Loucy (cell line): Measurements from ENCODE around the gene KDM4C.

Source experiments
- H2AFZ ChIP-seq: fragments of 200-600 bp; sonication (generic); 2 replicates; pipeline ENCODE4 v1.6.0; 2016; ENCODE audit warnings: antibody characterized with exemption, mild to moderate bottlenecking, low read length, moderate library complexity
- H3F3A ChIP-seq: fragments of 200-600 bp; 2 replicates; pipeline ENCODE4 v1.6.0; 2016; ENCODE audit warnings: antibody characterized with exemption, low read depth, mild to moderate bottlenecking
- H3K27me3 ChIP-seq: fragments of 200-600 bp; sonication (generic); 2 replicates; pipeline ENCODE4 v1.6.1; 2014; ENCODE audit warnings: low read length, mild to moderate bottlenecking; ENCODE audit not compliant: insufficient read depth, poor library complexity, severe bottlenecking
- H3K36me3 ChIP-seq: fragments of 200-600 bp; sonication (generic); 2 replicates; pipeline ENCODE4 v1.6.1; 2016; ENCODE audit warnings: low read length; ENCODE audit not compliant: insufficient read depth
- H3K4me1 ChIP-seq: fragments of 200-600 bp; sonication (generic); 2 replicates; pipeline ENCODE4 v1.5.1; 2014; ENCODE audit warnings: low read length, mild to moderate bottlenecking; ENCODE audit not compliant: insufficient read depth, poor library complexity, severe bottlenecking
- H3K4me2 ChIP-seq: fragments of 200-600 bp; sonication (generic); 2 replicates; pipeline ENCODE4 v1.6.0; 2014; ENCODE audit warnings: antibody characterized with exemption, low read length, low read depth, mild to moderate bottlenecking; ENCODE audit not compliant: poor library complexity, severe bottlenecking
- H3K4me3 ChIP-seq: fragments of 200-600 bp; sonication (generic); 2 replicates; pipeline ENCODE4 v1.5.1; 2014; ENCODE audit warnings: low read length, mild to moderate bottlenecking, mixed read lengths; ENCODE audit not compliant: poor library complexity, severe bottlenecking
- H3K79me2 ChIP-seq: fragments of 200-600 bp; sonication (generic); 2 replicates; pipeline ENCODE4 v1.6.1; 2014; ENCODE audit warnings: low read length; ENCODE audit not compliant: insufficient read depth
- H3K9ac ChIP-seq: fragments of 200-600 bp; sonication (generic); 2 replicates; pipeline ENCODE4 v1.6.0; 2014; ENCODE audit warnings: mild to moderate bottlenecking, low read depth, low read length, moderate library complexity; ENCODE audit not compliant: poor library complexity, severe bottlenecking
- H3K9me2 ChIP-seq: fragments of 200-600 bp; sonication (generic); replicated peaks from 2 replicates; pipeline ENCODE4 v1.6.1; 2016; ENCODE audit warnings: low read depth, low read length, mixed read lengths
- H3K9me3 ChIP-seq: fragments of 200-600 bp; sonication (generic); 2 replicates; pipeline ENCODE4 v1.6.1; 2014; ENCODE audit warnings: mild to moderate bottlenecking, antibody characterized with exemption, low read length, low read depth; ENCODE audit not compliant: insufficient read depth
- H4K20me1 ChIP-seq: fragments of 200-600 bp; sonication (generic); 2 replicates; pipeline ENCODE4 v1.6.0; 2014; ENCODE audit warnings: antibody characterized with exemption, low read length, mild to moderate bottlenecking; ENCODE audit not compliant: insufficient read depth, poor library complexity, severe bottlenecking
- CTCF ChIP-seq: fragments of 200-600 bp; sonication (generic); conservative IDR thresholded peaks from 2 replicates; pipeline ENCODE4 v1.5.1; 2014; ENCODE audit warnings: mild to moderate bottlenecking, antibody characterized with exemption, low read length
- EZH2phosphoT487 ChIP-seq: fragments of 200-600 bp; IDR thresholded peaks from 2 replicates; pipeline ENCODE4 v1.6.1; 2018; ENCODE audit warnings: antibody characterized with exemption, mild to moderate bottlenecking, moderate library complexity, borderline replicate concordance

The KDM4C gene

GRCh38 chr9:6969805-6970204, 212.0 kb downstream of the KDM4C start:
- no peaks in the 10 kb centered on the region for H3K9me2 ChIP-seq
- H3K4me1 ChIP-seq = peaks cover 17% of the 10 kb centered on the region
- H3K9ac ChIP-seq = no peak overlapping the region
- H3K9me3 ChIP-seq = no peaks in the 10 kb centered on the region
- no peak overlapping the region for H3K4me2 ChIP-seq
- no peaks in the 10 kb centered on the region for H3K79me2 ChIP-seq
- peaks cover 5% of the 10 kb centered on the region for H4K20me1 ChIP-seq
- H3K4me3 ChIP-seq = no peak overlapping the region
- TF ChIP-seq CTCF (no peak), EZH2phosphoT487 (no peak)
- no peaks in the 10 kb centered on the region for H3K27me3 ChIP-seq
- H3F3A ChIP-seq = no peaks in the 10 kb centered on the region
- H3K36me3 ChIP-seq = no peaks in the 10 kb centered on the region
- H2AFZ ChIP-seq = no peak overlapping the region

- Histone ChIP-seq H3K9ac (no peak overlapping the region), H3K36me3 (no peaks in the 10 kb centered on the region), H3K79me2 (no peaks in the 10 kb centered on the region), H3K9me3 (no peaks in the 10 kb centered on the region), H3K4me3 (no peak overlapping the region), H3K9me2 (no peaks in the 10 kb centered on the region), H3K4me1 (peaks cover 15% of the 10 kb centered on the region), H3F3A (no peaks in the 10 kb centered on the region), H3K27me3 (no peaks in the 10 kb centered on the region), H4K20me1 (peaks cover under 1% of the 10 kb centered on the region), H3K4me2 (no peak overlapping the region), H2AFZ (no peak overlapping the region)
- no peak for TF ChIP-seq EZH2phosphoT487
- TF ChIP-seq CTCF = no peak
Observed at GRCh38 chr9:6973089-6973488, 215.3 kb downstream of the KDM4C start.

DNA sequence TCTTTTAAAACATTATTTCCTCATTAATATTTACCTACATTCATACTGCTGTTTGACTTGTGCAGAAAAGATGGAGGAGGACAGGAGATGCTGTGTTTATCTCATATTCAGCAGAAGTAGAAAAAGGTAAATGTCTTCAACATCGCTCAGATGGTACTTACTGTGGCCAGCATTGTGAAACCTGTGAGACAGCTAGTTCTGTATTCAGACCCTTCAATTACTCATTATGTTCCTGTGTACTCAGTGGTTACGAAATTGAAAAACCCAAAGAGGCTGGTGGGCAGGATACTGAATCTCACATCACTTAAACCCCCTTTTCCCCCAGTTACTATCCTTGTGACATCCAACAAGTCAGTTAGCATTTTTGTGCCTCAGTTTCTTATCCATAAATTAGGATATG, 216.0 kb downstream of the KDM4C start:
- Histone ChIP-seq H3K4me2 (no peak overlapping the region), H3K9me2 (no peaks in the 10 kb centered on the region)

More for the DNA sequence above, 216.0 kb downstream of the KDM4C start:
- Histone ChIP-seq H3K4me3 (no peak overlapping the region), H3K79me2 (no peaks in the 10 kb centered on the region), H2AFZ (no peak overlapping the region), H3K4me1 (peaks cover 8% of the 10 kb centered on the region), H3K36me3 (no peaks in the 10 kb centered on the region; the same call in 1 of the 2 replicates), H3K9ac (no peak overlapping the region), H3K27me3 (no peaks in the 10 kb centered on the region), H3K9me3 (no peaks in the 10 kb centered on the region), H4K20me1 (no peaks in the 10 kb centered on the region), H3F3A (no peaks in the 10 kb centered on the region)
- TF ChIP-seq EZH2phosphoT487 (no peak), CTCF (no peak)
